HCT116 (cell line): ENCODE data around the gene MYLK. TPM values are rescaled to one million over a fixed set of nuclear protein-coding genes. Genes with fewer than 3 reads are reported as not detected.
A peak's percentile ranks its signal among the peaks of the same experiment; 100 is the strongest.

ENCODE experiments used
- ATAC-seq: fragments of 200-7000 bp; cut with Tn5 transposase; 2 replicates; pipeline ENCODE4 v1.9.1; 2020; ENCODE audit warnings: mild to moderate bottlenecking, moderate library complexity
- BruUV-seq: library from RNA; stranded (reverse); fragments of 400-500 nt; replicated peaks from 2 replicates; lab custom pipeline; 2021; lab: Mats Ljungman, UMichigan
- CTCF ChIA-PET: fragments of 300-600 bp; sonication (Branson Sonifier 250); formaldehyde crosslinking; loops from one replicate; lab custom pipeline; 2021; ENCODE audit warnings: antibody characterized with exemption; lab: Charles Lee
- POLR2A ChIA-PET: fragments of 300-600, 350-600 bp; sonication (Branson Sonifier 250); formaldehyde crosslinking; loops from one replicate; lab custom pipeline; 2021; ENCODE audit warnings: antibody characterized with exemption; lab: Charles Lee
- RAD21 ChIA-PET, 2 experiments: fragments of 300-600 bp; sonication (Branson Sonifier 250); formaldehyde crosslinking; loops; one replicate each; lab custom pipeline; 2023; ENCODE audit warnings: low total read pairs in 2 of 2; ENCODE audit not compliant: uncharacterized antibody in 2 of 2, unreplicated experiment in 2 of 2, low non-redundant PET in 1 of 2; lab: Charles Lee
- DNase-seq: peaks from one replicate; pipeline ENCODE4 v3.0.0-alpha.2; 2010; ENCODE audit warnings: low read depth, low spot score
- H2AFZ ChIP-seq: fragments of 200-600 bp; shearing (Covaris generic), sonication (generic); 2 replicates; pipeline ENCODE4 v1.6.1; 2017; ENCODE audit warnings: low read depth, mixed run types, mixed read lengths, antibody characterized with exemption, low read length; ENCODE audit not compliant: poor library complexity, severe bottlenecking
- H3K27ac ChIP-seq: 2 replicates; pipeline ENCODE4 v1.5.1; 2012; ENCODE audit warnings: low read depth, low read length
- H3K27me3 ChIP-seq: fragments of 200-600 bp; sonication (generic); 2 replicates; pipeline ENCODE4 v1.6.1; 2016; ENCODE audit warnings: mixed run types, low read length, mixed read lengths; ENCODE audit not compliant: insufficient read depth
- H3K36me3 ChIP-seq, 2 experiments: fragments of 200-500 bp in 1 of 2; fragments of 200-600 bp in 1 of 2; sonication (Bioruptor generic) in 1 of 2; sonication (generic) in 1 of 2; 2 replicates each; pipeline versions ENCODE4 v1.5.1 to v1.6.1; 2014 to 2016; ENCODE audit warnings: low read length in 2 of 2, inconsistent platforms in 1 of 2, mixed read lengths in 1 of 2, mixed run types in 1 of 2; ENCODE audit not compliant: insufficient read depth in 2 of 2, control insufficient read depth in 1 of 2
- H3K4me1 ChIP-seq, 2 experiments: fragments of 200-600 bp in 1 of 2; sonication (generic) in 1 of 2; 2 replicates each; pipeline versions ENCODE4 v1.5.1 to v1.6.1; 2012 to 2017; ENCODE audit warnings: low read length in 2 of 2, inconsistent platforms in 1 of 2, mild to moderate bottlenecking in 1 of 2, mixed read lengths in 1 of 2, mixed run types in 1 of 2, moderate library complexity in 1 of 2; ENCODE audit not compliant: insufficient read depth in 2 of 2, control insufficient read depth in 1 of 2
- H3K4me2 ChIP-seq: fragments of 200-600 bp; sonication (generic); 2 replicates; pipeline ENCODE4 v1.6.1; 2017; ENCODE audit warnings: mixed run types, low read length, mixed read lengths
- H3K4me3 ChIP-seq, 2 experiments: fragments of 200-600 bp in 1 of 2; sonication (generic) in 1 of 2; replicated peaks in 1 of 2; 2 replicates each; pipeline ENCODE4 v1.5.1; 2011 to 2016; ENCODE audit warnings: low read length in 2 of 2, control low read depth in 1 of 2, low read depth in 1 of 2, mild to moderate bottlenecking in 1 of 2, mixed read lengths in 1 of 2, mixed run types in 1 of 2
- H3K79me2 ChIP-seq: fragments of 200-600 bp; sonication (generic); 2 replicates; pipeline ENCODE4 v1.6.1; 2017; ENCODE audit warnings: mild to moderate bottlenecking, mixed run types, low read length, moderate library complexity, mixed read lengths; ENCODE audit not compliant: insufficient read depth
- H3K9ac ChIP-seq: fragments of 200-600 bp; sonication (generic); 2 replicates; pipeline ENCODE4 v1.6.1; 2016; ENCODE audit warnings: low read length, mixed read lengths
- H3K9me2 ChIP-seq: fragments of 200-600 bp; sonication (generic), shearing (Covaris generic); 2 replicates; pipeline ENCODE4 v1.6.1; 2017; ENCODE audit warnings: mixed run types, mild to moderate bottlenecking, moderate library complexity; ENCODE audit not compliant: insufficient read depth
- H3K9me3 ChIP-seq, 2 experiments: fragments of 200-500 bp in 1 of 2; fragments of 200-600 bp in 1 of 2; sonication (Bioruptor generic) in 1 of 2; sonication (generic) in 1 of 2; 2 replicates each; pipeline ENCODE4 v1.6.1; 2014 to 2017; ENCODE audit warnings: low read length in 2 of 2, mixed read lengths in 2 of 2, inconsistent platforms in 1 of 2, low read depth in 1 of 2, mild to moderate bottlenecking in 1 of 2, mixed run types in 1 of 2, moderate library complexity in 1 of 2; ENCODE audit not compliant: control insufficient read depth in 1 of 2, insufficient read depth in 1 of 2
- H4K20me1 ChIP-seq: fragments of 200-600 bp; sonication (generic), shearing (Covaris generic); 2 replicates; pipeline ENCODE4 v1.6.1; 2017; ENCODE audit warnings: mixed run types, mild to moderate bottlenecking, moderate library complexity; ENCODE audit not compliant: insufficient read depth
- ATF3 ChIP-seq: IDR thresholded peaks from 2 replicates; pipeline ENCODE4 v1.6.1; 2012
- CBX3 ChIP-seq: IDR thresholded peaks from 2 replicates; pipeline ENCODE4 v1.6.1; 2012; ENCODE audit warnings: low read depth
- CEBPB ChIP-seq: IDR thresholded peaks from 2 replicates; pipeline ENCODE4 v1.6.1; 2012; ENCODE audit warnings: low read depth
- CTCF ChIP-seq, 3 experiments: fragments of 200-600 bp in 1 of 3; sonication (generic) in 1 of 3; IDR thresholded peaks in 2 of 3; conservative IDR thresholded peaks in 1 of 3; 2 replicates each; pipeline ENCODE4 v1.5.1; 2012 to 2017; ENCODE audit warnings: low read depth in 2 of 3, low read length in 2 of 3, antibody characterized with exemption in 1 of 3, borderline replicate concordance in 1 of 3, control low read depth in 1 of 3, mild to moderate bottlenecking in 1 of 3, mixed read lengths in 1 of 3, mixed run types in 1 of 3, moderate library complexity in 1 of 3; ENCODE audit not compliant: insufficient read depth in 1 of 3
- EGR1 ChIP-seq: IDR thresholded peaks from 2 replicates; pipeline ENCODE4 v1.6.1; 2012; ENCODE audit warnings: low read depth
- EZH2 ChIP-seq: fragments of 200-600 bp; sonication (generic); IDR thresholded peaks from 2 replicates; pipeline ENCODE4 v1.6.1; 2017; ENCODE audit warnings: antibody characterized with exemption, mixed run types
- EZH2phosphoT487 ChIP-seq: fragments of 200-600 bp; IDR thresholded peaks from 2 replicates; pipeline ENCODE4 v1.6.1; 2018; ENCODE audit warnings: antibody characterized with exemption, borderline replicate concordance
- FOSL1 ChIP-seq: IDR thresholded peaks from 2 replicates; pipeline ENCODE4 v1.6.1; 2012; ENCODE audit warnings: low read depth
- JUND ChIP-seq: IDR thresholded peaks from 2 replicates; pipeline ENCODE4 v1.6.1; 2012
- RAD21 ChIP-seq: IDR thresholded peaks from 2 replicates; pipeline ENCODE4 v1.6.1; 2012; ENCODE audit warnings: low read depth, mild to moderate bottlenecking
- SIN3A ChIP-seq: IDR thresholded peaks from 2 replicates; pipeline ENCODE4 v1.6.1; 2012; ENCODE audit warnings: low read depth
- SP1 ChIP-seq: IDR thresholded peaks from 2 replicates; pipeline ENCODE4 v1.6.1; 2012; ENCODE audit warnings: low read depth
- SRF ChIP-seq: IDR thresholded peaks from 2 replicates; pipeline ENCODE4 v1.6.1; 2012; ENCODE audit warnings: low read depth
- TCF7L2 ChIP-seq: IDR thresholded peaks from 2 replicates; pipeline ENCODE4 v1.7.0; 2011; ENCODE audit warnings: borderline replicate concordance, inconsistent platforms; ENCODE audit not compliant: insufficient read depth, insufficient read length; ENCODE audit errors: extremely low read depth
- YY1 ChIP-seq: IDR thresholded peaks from 2 replicates; pipeline ENCODE4 v1.6.1; 2011; ENCODE audit warnings: low read length, low read depth, moderate library complexity, mild to moderate bottlenecking; ENCODE audit not compliant: insufficient replicate concordance; ENCODE audit errors: extremely low read depth
- ZFX ChIP-seq: fragments of 450-650 bp; IDR thresholded peaks from 2 replicates; pipeline ENCODE4 v1.6.1; 2017
- intact Hi-C: fragments of 100-400 bp; cut with micrococcal nuclease; formaldehyde crosslinking; loops from 2 replicates; pipeline ENCODE4 v1.10.0; 2022
- total RNA-seq: library from RNA; stranded (reverse); gene quantifications from one replicate; pipeline ENCODE4 v1.2.1, GENCODE V29; 2021; ENCODE audit not compliant: unreplicated experiment

MYLK gene
- total RNA-seq, 1 experiment from 2014 or later: 3.8 TPM

GRCh38 chr3:123629747-123630047 is 254.4 kb downstream of the MYLK start:
- ATAC-seq: peak; percentile 84
- TF ChIP-seq FOSL1: no peak
- TF ChIP-seq SIN3A: no peak
- TF ChIP-seq EZH2: no peak
- peak; percentile 19 to 41 (median 40); a peak in 4 of 6 replicates for TF ChIP-seq CTCF (IDR thresholded peaks at IDR 0.05 in 2 of 3, conservative IDR thresholded peaks at IDR 0.05 in 1 of 3; ENCODE audit: borderline replicate concordance in 1 of 3, insufficient read depth in 1 of 3, low read depth in 2 of 3, low read length in 2 of 3)
- TF ChIP-seq RAD21: peak; percentile 34; the same call in 1 of the 2 replicates
- TF ChIP-seq CBX3: no peak
- RAD21 ChIA-PET: no interaction called here

GRCh38 chr3:123628996-123629746 is 255.0 kb downstream of the MYLK start:
- H3K27me3 ChIP-seq: no peaks in the 10 kb centered on the region
- no peak overlapping the region for H2AFZ ChIP-seq
- H4K20me1 ChIP-seq: no peaks in the 10 kb centered on the region
- no TSS peak for BruUV-seq
- ATAC-seq (no peak), DNase-seq (no peak)
- no peaks in the 10 kb centered on the region for H3K9me3 ChIP-seq
- no peak overlapping the region for H3K9ac ChIP-seq
- H3K4me2 ChIP-seq: no peak overlapping the region
- H3K9me2 ChIP-seq: no peaks in the 10 kb centered on the region
- RAD21 ChIA-PET: no interaction called here
- no peak overlapping the region for H3K4me3 ChIP-seq
- H3K36me3 ChIP-seq: no peaks in the 10 kb centered on the region
- intact Hi-C loops: no loop called here
- H3K4me1 ChIP-seq: no peaks in the 10 kb centered on the region
- POLR2A ChIA-PET: no interaction called here
- CTCF ChIA-PET: no interaction called here
- no peaks in the 10 kb centered on the region for H3K79me2 ChIP-seq
- H3K27ac ChIP-seq: no peak overlapping the region
- TF ChIP-seq SRF (no peak), EZH2 (no peak), EGR1 (no peak), ZFX (no peak), ATF3 (no peak), CTCF (IDR thresholded peaks at IDR 0.05 in 2 of 3, conservative IDR thresholded peaks at IDR 0.05 in 1 of 3; ENCODE audit: borderline replicate concordance in 1 of 3, insufficient read depth in 1 of 3, low read depth in 2 of 3, low read length in 2 of 3) (no peak), EZH2phosphoT487 (no peak), RAD21 (no peak), YY1 (no peak), FOSL1 (no peak), CEBPB (no peak), SP1 (no peak), SIN3A (no peak), TCF7L2 (no peak), JUND (no peak)

More at GRCh38 chr3:123629747-123630047, 254.4 kb downstream of the MYLK start:
- Histone ChIP-seq H3K4me2 (no peak overlapping the region), H3K27ac (no peak overlapping the region), H3K79me2 (no peaks in the 10 kb centered on the region), H3K4me3 (no peak overlapping the region), H3K4me1 (no peaks in the 10 kb centered on the region), H4K20me1 (no peaks in the 10 kb centered on the region), H3K27me3 (no peaks in the 10 kb centered on the region), H2AFZ (no peak overlapping the region), H3K9me2 (no peaks in the 10 kb centered on the region), H3K9ac (no peak overlapping the region), H3K9me3 (no peaks in the 10 kb centered on the region), H3K36me3 (no peaks in the 10 kb centered on the region)
- no peak for DNase-seq
- BruUV-seq: no TSS peak
- CTCF ChIA-PET: no interaction called here
- POLR2A ChIA-PET: no interaction called here
- intact Hi-C loops: no loop called here
